ENCODE results near the gene LMF1. TPM values are rescaled to one million over a fixed set of nuclear protein-coding genes. Genes with fewer than 3 reads are reported as not detected.

LMF1 gene
- total RNA-seq (2021; fragmentation: NEBNext Ultra II Directional; extraction: Animal tissue kit (Norgen Biotek cat#: 25700)) (3.5 and 5.1 TPM in 2 replicates), polyA plus RNA-seq (2011; rRNA removed) (9.0 and 9.1 TPM in 2 replicates), polyA minus RNA-seq (2011; rRNA and poly(A)+ RNA removed) (9.2 and 12.6 TPM in 2 replicates)
- 3.9 TPM for polyA plus RNA-seq (2011; cell fraction: cytosol; rRNA removed)
- polyA plus RNA-seq (2011; cell fraction: nucleus; rRNA removed): 13.2 TPM
- 3.0 to 6.8 TPM (median 5.8 TPM) in 4 replicates for polyA plus RNA-seq (2012, experiment 1 of 2)
- 4.3 TPM for polyA plus RNA-seq (2012, experiment 2 of 2)
- 4.6 TPM for polyA plus RNA-seq (2013, experiment 1 of 2)
- 4.0 TPM for polyA plus RNA-seq (2013, experiment 2 of 2)
- 2.3 TPM for polyA minus RNA-seq (2011; cell fraction: cytosol; rRNA and poly(A)+ RNA removed)
- 11.4 TPM for polyA minus RNA-seq (2011; cell fraction: nucleus; rRNA and poly(A)+ RNA removed)
- long read RNA-seq, experiment 1: 0 reads
- long read RNA-seq, experiment 2: 0 reads

DNA sequence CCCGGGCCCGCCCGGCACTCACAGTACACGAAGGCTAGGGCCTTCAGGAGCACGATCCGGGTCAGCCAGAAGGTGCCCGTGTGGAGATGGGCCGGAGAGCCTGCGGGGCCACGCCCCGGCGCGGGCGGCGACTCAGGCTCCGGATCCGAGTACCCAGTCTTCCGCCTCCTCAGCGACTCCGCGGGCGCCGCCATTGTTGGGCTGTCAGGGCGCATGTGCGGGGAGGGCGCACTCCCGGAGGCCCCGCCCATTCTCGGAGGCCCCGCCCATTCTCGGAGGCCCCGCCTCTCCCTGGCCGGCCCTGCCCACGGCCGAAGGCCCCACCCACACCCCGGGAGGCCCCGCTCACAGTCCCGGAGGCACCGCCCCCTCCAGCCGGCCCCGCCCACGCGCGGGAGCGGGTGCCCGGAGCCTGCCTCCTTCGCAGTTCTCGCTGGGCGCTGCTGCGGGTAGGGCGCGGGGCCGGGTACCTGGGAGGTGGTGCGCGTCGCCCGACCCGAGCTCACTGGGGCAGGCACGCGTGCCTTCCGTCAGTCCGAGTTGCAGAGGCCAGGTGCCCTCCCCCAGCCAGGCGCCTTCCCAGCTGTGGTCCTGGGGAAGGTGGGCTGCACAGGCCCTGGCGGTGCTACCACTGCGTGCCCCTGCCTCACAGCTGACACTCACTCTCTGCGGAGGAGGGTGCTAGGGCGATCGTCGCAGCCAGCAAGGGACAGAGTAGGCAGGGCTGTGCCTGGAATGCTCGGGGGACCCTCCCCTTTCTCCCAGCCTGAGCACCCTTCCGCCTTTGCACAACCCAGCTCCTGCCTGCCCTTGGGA, at the start of gene LMF1:
Gene LMF1, minus strand, starts transcription at position 219 of the 816 bp plus-strand sequence. Its CDS starts 4 bp downstream, at position 215.
- no peak within 1 kb of the TSS for H2BK20ac ChIP-seq (ENCODE audit: low read length)
- peak within 1 kb of the TSS; percentile 48; the same call in 1 of the 2 replicates for H2AFZ ChIP-seq (ENCODE audit: low read length)
- no peak within 1 kb of the TSS; the same call in none of the 2 replicates for H3K18ac ChIP-seq (ENCODE audit: extremely low read depth, low read length)
- H3K23ac ChIP-seq (ENCODE audit: insufficient read length): no peak within 1 kb of the TSS
- ChIA-PET POLR2A (ENCODE audit: partially characterized antibody) (no interaction called here), CTCF (ENCODE audit: partially characterized antibody) (interaction anchor here (0.9 kb wide), 1 partner anchor 89 kb away, joined by 3 read pairs; no protein-coding TSS in a partner anchor)
- no peak within 1 kb of the TSS for H3K14ac ChIP-seq (ENCODE audit: insufficient read length)
- H2BK15ac ChIP-seq (ENCODE audit: low read length): no peak within 1 kb of the TSS
- no peak within 1 kb of the TSS for H2BK120ac ChIP-seq (replicated peaks; ENCODE audit: low read depth, low read length)
- no peak within 1 kb of the TSS for H3K4ac ChIP-seq (replicated peaks; ENCODE audit: insufficient read length, low read depth, low read length)
- DNase-seq (ENCODE audit: low read depth in 1 of 2, low spot score in 2 of 2) (peak; percentile 73 to 97), FAIRE-seq (no peak)
- WGBS, 2 experiments (ENCODE audit: extremely low coverage in 1 of 2, insufficient coverage in 1 of 2, insufficient read length in 1 of 2, insufficient replicate concordance in 2 of 2, low coverage in 1 of 2, low lambda C conversion rate in 2 of 2, missing lambda C conversion rate in 1 of 2): 2% methylated on average over 49 of the region's 71 CpGs; no CpG with 5 or more reads in 1 of the 2 experiments
- H2BK5ac ChIP-seq (ENCODE audit: low read depth, low read length): no peak within 1 kb of the TSS
- H4K8ac ChIP-seq (ENCODE audit: extremely low read depth, insufficient read depth, low read length): peak within 1 kb of the TSS; percentile 71
- H3K4me1 ChIP-seq (replicated peaks in 1 of 4; ENCODE audit: control insufficient read depth in 3 of 4, insufficient read depth in 4 of 4, low read length in 3 of 4): peaks cover 0 to 10% (median 6%) of the 10 kb centered on the region in 4 experiments; a peak in 6 of 7 replicates
- no peaks in the 10 kb centered on the region for H4K20me1 ChIP-seq (replicated peaks in 1 of 2; ENCODE audit: control insufficient read depth in 1 of 2, insufficient read depth in 2 of 2, low read length in 2 of 2)
- H3K23me2 ChIP-seq (ENCODE audit: low read depth, low read length): peaks cover 4% of the 10 kb centered on the region; the same call in 1 of the 2 replicates
- H3K4me2 ChIP-seq (ENCODE audit: insufficient read depth in 1 of 2, low read depth in 2 of 2, low read length in 2 of 2): peak within 1 kb of the TSS; percentile 40 to 94
- H3K9ac ChIP-seq (replicated peaks in 1 of 4; ENCODE audit: extremely low read depth in 1 of 4, low read depth in 3 of 4, low read length in 3 of 4): peak within 1 kb of the TSS in 3 of 4 experiments; percentile 38 to 45 (median 44); a peak in 4 of 7 replicates
- H3K27me3 ChIP-seq (replicated peaks in 1 of 4; ENCODE audit: control insufficient read depth in 3 of 4, extremely low read depth in 1 of 4, insufficient read depth in 3 of 4, low read length in 3 of 4): peaks cover 0 to 25% (median 14%) of the 10 kb centered on the region in 4 experiments; a peak in 6 of 7 replicates
- H3K36me3 ChIP-seq (ENCODE audit: control insufficient read depth in 2 of 4, insufficient read depth in 4 of 4, low read length in 3 of 4): no peaks in the 10 kb centered on the region
- H3K27ac ChIP-seq (ENCODE audit: low read depth, low read length): no peak within 1 kb of the TSS; the same call in 1 of the 2 replicates
- H2AK5ac ChIP-seq (ENCODE audit: low read depth, low read length): no peak within 1 kb of the TSS
- H3K9me3 ChIP-seq (ENCODE audit: insufficient read depth in 2 of 2, low read depth in 1 of 2, low read length in 1 of 2): 0 out of 4 replicates have a peak, but pooled peaks cover 0 to 3% of the 10 kb centered on the region in 2 experiments
- no peaks in the 10 kb centered on the region; the same call in 1 of the 2 replicates for H3K79me1 ChIP-seq (ENCODE audit: low read depth, low read length)
- H4K5ac ChIP-seq (ENCODE audit: insufficient read length, low read depth, low read length): no peak within 1 kb of the TSS
- peak within 1 kb of the TSS; percentile 61 to 95 (median 70) for H3K4me3 ChIP-seq (ENCODE audit: extremely low read depth in 1 of 4, insufficient read depth in 2 of 4, low read depth in 3 of 4, low read length in 4 of 4)
- H3K56ac ChIP-seq (replicated peaks; ENCODE audit: insufficient read length, low read depth, low read length): peak within 1 kb of the TSS; percentile 30
- H4K91ac ChIP-seq (replicated peaks; ENCODE audit: insufficient read length, low read length): peak within 1 kb of the TSS; percentile 15
- H3K79me2 ChIP-seq (ENCODE audit: control insufficient read depth in 1 of 2, insufficient read depth in 2 of 2, low read length in 2 of 2): no peaks in the 10 kb centered on the region
- no peak within 1 kb of the TSS for H2BK12ac ChIP-seq (ENCODE audit: low read depth, low read length)
- TF ChIP-seq TAF1 (IDR thresholded peaks at IDR 0.05; ENCODE audit: low read depth, low read length): peak; percentile 87
- TF ChIP-seq POLR2A (IDR thresholded peaks at IDR 0.05; ENCODE audit: control extremely low read depth in 1 of 2, low read depth in 2 of 2, low read length in 2 of 2): peak in 1 of 2 experiments; percentile 43; a peak in 2 of 3 replicates
- TF ChIP-seq PHF8 (conservative IDR thresholded peaks at IDR 0.05; ENCODE audit: low read depth, low read length): peak; percentile 66; the same call in 1 of the 2 replicates
- TF ChIP-seq HDAC2 (IDR thresholded peaks at IDR 0.05; ENCODE audit: borderline replicate concordance in 1 of 2, low read depth in 2 of 2, low read length in 2 of 2): no peak
- peak; percentile 73 for TF ChIP-seq TBP (IDR thresholded peaks at IDR 0.05; ENCODE audit: low read depth, low read length)
- peak; percentile 59 for TF ChIP-seq E2F6 (IDR thresholded peaks at IDR 0.05)
- TF ChIP-seq SP4 (IDR thresholded peaks at IDR 0.05; ENCODE audit: low read length): peak; percentile 84
- TF ChIP-seq CEBPB (IDR thresholded peaks at IDR 0.05; ENCODE audit: low read depth, low read length): no peak
- TF ChIP-seq EGR1 (IDR thresholded peaks at IDR 0.05; ENCODE audit: borderline replicate concordance, low read depth, low read length): peak; percentile 74; the same call in 1 of the 2 replicates

Data from H1 (cell line).